ENCODE measurements around the gene LELP1. TPM values are rescaled to one million over a fixed set of nuclear protein-coding genes. Genes with fewer than 3 reads are reported as not detected.

Gene LELP1
- total and polyA plus RNA-seq, 9 of the 15 experiments (the other 6 are each of a cell fraction or from before 2014, with no cell fraction given) = not detected

DNA sequence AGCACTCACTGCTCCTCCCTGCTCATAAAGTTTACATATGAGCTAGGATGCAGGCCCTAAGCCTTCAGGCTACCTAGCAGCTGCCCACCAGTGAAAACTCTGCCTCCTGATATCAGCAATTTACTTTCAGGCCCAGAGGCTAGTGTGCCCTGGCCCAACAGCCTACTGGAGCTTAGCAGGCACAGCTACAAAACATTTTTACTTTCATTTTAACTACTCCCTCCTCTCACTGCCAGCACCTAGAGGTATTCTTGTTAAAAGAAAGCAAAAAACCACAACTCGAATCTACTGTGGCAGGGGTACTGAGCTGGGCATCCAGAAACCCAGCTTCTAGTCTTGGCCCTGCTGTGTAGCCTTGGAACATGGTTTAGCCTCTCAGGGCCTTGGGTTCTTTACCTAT, 50.5 kb downstream of the LELP1 start:
- BruUV-seq (replicated peaks) = no TSS peak
- peaks cover 1 to 3% of the 10 kb centered on the region in 2 experiments; a peak in 4 of 5 replicates for H3K27me3 ChIP-seq (ENCODE audit: control insufficient read depth in 2 of 2, insufficient read depth in 2 of 2, low read length in 2 of 2)
- ChIA-PET CTCF (ENCODE audit: low intra/inter-chr PET ratio) (no interaction called here), POLR2A (interaction anchor here (0.6 kb wide), 1 partner anchor 235 kb away, joined by 6 read pairs; no protein-coding TSS in a partner anchor)
- no peaks in the 10 kb centered on the region for H3K9me3 ChIP-seq (replicated peaks; ENCODE audit: control insufficient read depth, insufficient read depth, low read depth, low read length)
- H3K9ac ChIP-seq (ENCODE audit: insufficient read depth in 1 of 2, low read depth in 2 of 2, low read length in 2 of 2) = no peak overlapping the region
- no peaks in the 10 kb centered on the region for H3K4me1 ChIP-seq (replicated peaks in 1 of 2; ENCODE audit: control insufficient read depth in 2 of 2, insufficient read depth in 2 of 2, low read length in 2 of 2)
- no peaks in the 10 kb centered on the region for H3K36me3 ChIP-seq (ENCODE audit: control insufficient read depth, insufficient read depth, low read length)
- H3K27ac ChIP-seq (ENCODE audit: extremely low read depth, low read depth, low read length) = no peak overlapping the region
- in situ Hi-C loops (cut with MboI) (no loop called here), intact Hi-C loops (cut with micrococcal nuclease) (no loop called here)
- FAIRE-seq (no peak), ATAC-seq (no peak), DNase-seq (ENCODE audit: extremely low read depth in 1 of 4, low spot score in 3 of 4) (no peak)
- no peaks in the 10 kb centered on the region for H4K20me1 ChIP-seq (replicated peaks; ENCODE audit: control insufficient read depth, insufficient read depth, low read length)
- H3K4me3 ChIP-seq = no peak overlapping the region
- H3K9me1 ChIP-seq (ENCODE audit: control insufficient read depth, insufficient read depth, low read length) = no peaks in the 10 kb centered on the region
- H3K4me2 ChIP-seq (ENCODE audit: insufficient read depth, low read length) = no peak overlapping the region
- WGBS (ENCODE audit: insufficient coverage, low coverage, missing lambda C conversion rate) = 0% methylated on average over 1 of the region's 1 CpG
- H2AFZ ChIP-seq (ENCODE audit: low read depth, low read length) = no peak overlapping the region
- no peaks in the 10 kb centered on the region for H3K79me2 ChIP-seq (ENCODE audit: control insufficient read depth, insufficient read depth, low read length)
- TF ChIP-seq SMARCE1 (IDR thresholded peaks at IDR 0.05) (no peak), SMAD3 (CRISPR knock-in tag; conservative IDR thresholded peaks at IDR 0.05) (no peak), PHTF2 (CRISPR knock-in tag; IDR thresholded peaks at IDR 0.05) (no peak), PPARD (CRISPR knock-in tag; IDR thresholded peaks at IDR 0.05) (no peak), PCBP2 (IDR thresholded peaks at IDR 0.05; ENCODE audit: low read depth, low read length, poor library complexity, severe bottlenecking) (no peak), NCOA4 (IDR thresholded peaks at IDR 0.05; ENCODE audit: partially characterized antibody) (no peak), NR4A1 (CRISPR knock-in tag; IDR thresholded peaks at IDR 0.05) (no peak), NR4A1 (tag; IDR thresholded peaks at IDR 0.05) (no peak), EP400 (IDR thresholded peaks at IDR 0.05) (no peak), ZNF239 (CRISPR knock-in tag; IDR thresholded peaks at IDR 0.05) (no peak)
- TF ChIP-seq, protein P1, sequence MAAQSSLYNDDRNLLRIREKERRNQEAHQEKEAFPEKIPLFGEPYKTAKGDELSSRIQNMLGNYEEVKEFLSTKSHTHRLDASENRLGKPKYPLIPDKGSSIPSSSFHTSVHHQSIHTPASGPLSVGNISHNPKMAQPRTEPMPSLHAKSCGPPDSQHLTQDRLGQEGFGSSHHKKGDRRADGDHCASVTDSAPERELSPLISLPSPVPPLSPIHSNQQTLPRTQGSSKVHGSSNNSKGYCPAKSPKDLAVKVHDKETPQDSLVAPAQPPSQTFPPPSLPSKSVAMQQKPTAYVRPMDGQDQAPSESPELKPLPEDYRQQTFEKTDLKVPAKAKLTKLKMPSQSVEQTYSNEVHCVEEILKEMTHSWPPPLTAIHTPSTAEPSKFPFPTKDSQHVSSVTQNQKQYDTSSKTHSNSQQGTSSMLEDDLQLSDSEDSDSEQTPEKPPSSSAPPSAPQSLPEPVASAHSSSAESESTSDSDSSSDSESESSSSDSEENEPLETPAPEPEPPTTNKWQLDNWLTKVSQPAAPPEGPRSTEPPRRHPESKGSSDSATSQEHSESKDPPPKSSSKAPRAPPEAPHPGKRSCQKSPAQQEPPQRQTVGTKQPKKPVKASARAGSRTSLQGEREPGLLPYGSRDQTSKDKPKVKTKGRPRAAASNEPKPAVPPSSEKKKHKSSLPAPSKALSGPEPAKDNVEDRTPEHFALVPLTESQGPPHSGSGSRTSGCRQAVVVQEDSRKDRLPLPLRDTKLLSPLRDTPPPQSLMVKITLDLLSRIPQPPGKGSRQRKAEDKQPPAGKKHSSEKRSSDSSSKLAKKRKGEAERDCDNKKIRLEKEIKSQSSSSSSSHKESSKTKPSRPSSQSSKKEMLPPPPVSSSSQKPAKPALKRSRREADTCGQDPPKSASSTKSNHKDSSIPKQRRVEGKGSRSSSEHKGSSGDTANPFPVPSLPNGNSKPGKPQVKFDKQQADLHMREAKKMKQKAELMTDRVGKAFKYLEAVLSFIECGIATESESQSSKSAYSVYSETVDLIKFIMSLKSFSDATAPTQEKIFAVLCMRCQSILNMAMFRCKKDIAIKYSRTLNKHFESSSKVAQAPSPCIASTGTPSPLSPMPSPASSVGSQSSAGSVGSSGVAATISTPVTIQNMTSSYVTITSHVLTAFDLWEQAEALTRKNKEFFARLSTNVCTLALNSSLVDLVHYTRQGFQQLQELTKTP (IDR thresholded peaks at IDR 0.05; ENCODE audit: low read depth in 1 of 2, partially characterized antibody in 2 of 2) = no peak
- TF ChIP-seq, protein P2, sequence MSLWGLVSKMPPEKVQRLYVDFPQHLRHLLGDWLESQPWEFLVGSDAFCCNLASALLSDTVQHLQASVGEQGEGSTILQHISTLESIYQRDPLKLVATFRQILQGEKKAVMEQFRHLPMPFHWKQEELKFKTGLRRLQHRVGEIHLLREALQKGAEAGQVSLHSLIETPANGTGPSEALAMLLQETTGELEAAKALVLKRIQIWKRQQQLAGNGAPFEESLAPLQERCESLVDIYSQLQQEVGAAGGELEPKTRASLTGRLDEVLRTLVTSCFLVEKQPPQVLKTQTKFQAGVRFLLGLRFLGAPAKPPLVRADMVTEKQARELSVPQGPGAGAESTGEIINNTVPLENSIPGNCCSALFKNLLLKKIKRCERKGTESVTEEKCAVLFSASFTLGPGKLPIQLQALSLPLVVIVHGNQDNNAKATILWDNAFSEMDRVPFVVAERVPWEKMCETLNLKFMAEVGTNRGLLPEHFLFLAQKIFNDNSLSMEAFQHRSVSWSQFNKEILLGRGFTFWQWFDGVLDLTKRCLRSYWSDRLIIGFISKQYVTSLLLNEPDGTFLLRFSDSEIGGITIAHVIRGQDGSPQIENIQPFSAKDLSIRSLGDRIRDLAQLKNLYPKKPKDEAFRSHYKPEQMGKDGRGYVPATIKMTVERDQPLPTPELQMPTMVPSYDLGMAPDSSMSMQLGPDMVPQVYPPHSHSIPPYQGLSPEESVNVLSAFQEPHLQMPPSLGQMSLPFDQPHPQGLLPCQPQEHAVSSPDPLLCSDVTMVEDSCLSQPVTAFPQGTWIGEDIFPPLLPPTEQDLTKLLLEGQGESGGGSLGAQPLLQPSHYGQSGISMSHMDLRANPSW (CRISPR knock-in tag; IDR thresholded peaks at IDR 0.05) = no peak
